WTC11 (cell line): ENCODE results near the gene FGF5. TPM values are rescaled to one million over a fixed set of nuclear protein-coding genes. Genes with fewer than 3 reads are reported as not detected.

Experiments used
- ATAC-seq: fragments of 200-7000 bp; cut with Tn5 transposase; 2 replicates; pipeline ENCODE4 v1.10.0; 2021; ENCODE audit warnings: mild to moderate bottlenecking, moderate library complexity
- CTCF ChIA-PET: fragments of 300-600 bp; sonication (Branson Sonifier 250); formaldehyde crosslinking; loops from one replicate; lab custom pipeline; 2021; ENCODE audit warnings: antibody characterized with exemption; lab: Charles Lee
- POLR2A ChIA-PET: fragments of 350-600 bp; sonication (Branson Sonifier 250); formaldehyde crosslinking; loops from one replicate; lab custom pipeline; 2021; ENCODE audit warnings: antibody characterized with exemption; lab: Charles Lee
- DNase-seq: peaks from one replicate; pipeline ENCODE4 v3.0.0; 2021; ENCODE audit warnings: low spot score
- H3K27ac Mint-ChIP-seq: 2 replicates; pipeline ENCODE4 v1.8.0; 2021; ENCODE audit warnings: mixed read lengths
- H3K27me3 Mint-ChIP-seq: 2 replicates; pipeline ENCODE4 v1.8.0; 2021; ENCODE audit warnings: low read depth, mild to moderate bottlenecking, moderate library complexity, mixed read lengths
- H3K36me3 Mint-ChIP-seq: 2 replicates; pipeline ENCODE4 v1.8.0; 2021; ENCODE audit warnings: mixed read lengths
- H3K4me1 Mint-ChIP-seq: 2 replicates; pipeline ENCODE4 v1.8.0; 2022; ENCODE audit warnings: mixed read lengths
- H3K4me3 Mint-ChIP-seq: 2 replicates; pipeline ENCODE4 v1.8.0; 2021; ENCODE audit warnings: mild to moderate bottlenecking, moderate library complexity, mixed read lengths
- H3K9me3 Mint-ChIP-seq: 2 replicates; pipeline ENCODE4 v1.8.0; 2021; ENCODE audit warnings: mixed read lengths
- FOXJ3 ChIP-seq: sonication (generic); formaldehyde crosslinking; IDR thresholded peaks from 2 replicates; pipeline ENCODE4 v1.9.0; 2021; ENCODE audit warnings: missing genetic modification reagents, mild to moderate bottlenecking, borderline replicate concordance
- HMGA2 ChIP-seq: fragments of 250-450 bp; sonication (Bioruptor Pico); IDR thresholded peaks from 2 replicates; pipeline ENCODE4 v1.4.0; 2021; ENCODE audit warnings: mild to moderate bottlenecking, moderate library complexity
- IRF2 ChIP-seq: sonication (generic); formaldehyde crosslinking; IDR thresholded peaks from 2 replicates; pipeline ENCODE4 v1.8.0; 2022; ENCODE audit warnings: low read depth, missing genetic modification reagents, borderline replicate concordance
- JAZF1 ChIP-seq: fragments of 250-450 bp; sonication (Bioruptor Pico); IDR thresholded peaks from 2 replicates; pipeline ENCODE4 v1.9.0; 2021; ENCODE audit warnings: moderate library complexity, mild to moderate bottlenecking, inconsistent platforms
- MXD4 ChIP-seq: fragments of 250-450 bp; sonication (Bioruptor Pico); IDR thresholded peaks from 2 replicates; pipeline ENCODE4 v1.8.0; 2021; ENCODE audit warnings: mild to moderate bottlenecking, moderate library complexity, borderline replicate concordance
- NFE2L1 ChIP-seq: sonication (generic); formaldehyde crosslinking; IDR thresholded peaks from 2 replicates; pipeline ENCODE4 v1.8.1; 2023; ENCODE audit warnings: missing genetic modification reagents
- ZBTB21 ChIP-seq: sonication (generic); formaldehyde crosslinking; IDR thresholded peaks from 2 replicates; pipeline ENCODE4 v1.8.1; 2023; ENCODE audit warnings: mild to moderate bottlenecking, missing genetic modification reagents, borderline replicate concordance
- ZNF138 ChIP-seq: sonication (generic); formaldehyde crosslinking; conservative IDR thresholded peaks from 2 replicates; pipeline ENCODE4 v1.8.1; 2022; ENCODE audit warnings: mild to moderate bottlenecking, moderate library complexity, missing genetic modification reagents
- ZNF423 ChIP-seq: fragments of 250-450 bp; sonication (Bioruptor Pico); IDR thresholded peaks from 2 replicates; pipeline ENCODE4 v2.1.2; 2022; ENCODE audit warnings: mild to moderate bottlenecking, moderate library complexity
- total RNA-seq: library from RNA; stranded (reverse); gene quantifications from 3 replicates; pipeline ENCODE4 v1.2.3, GENCODE V29; 2021
- TF ChIP-seq, protein P1 (sequence below): sonication (generic); formaldehyde crosslinking; IDR thresholded peaks from 2 replicates; pipeline ENCODE4 v1.8.1; 2023; ENCODE audit warnings: mild to moderate bottlenecking, missing genetic modification reagents, moderate library complexity
- TF ChIP-seq, protein P2 (sequence below): sonication (generic); formaldehyde crosslinking; IDR thresholded peaks from 2 replicates; pipeline ENCODE4 v1.8.1; 2023; ENCODE audit warnings: mild to moderate bottlenecking, missing genetic modification reagents
- TF ChIP-seq, protein P3 (sequence below): sonication (generic); formaldehyde crosslinking; IDR thresholded peaks from 2 replicates; pipeline ENCODE4 v1.8.0; 2023; ENCODE audit warnings: missing genetic modification reagents, mild to moderate bottlenecking, borderline replicate concordance
- TF ChIP-seq, protein P4 (sequence below): sonication (generic); formaldehyde crosslinking; conservative IDR thresholded peaks from 2 replicates; pipeline ENCODE4 v1.8.1; 2023; ENCODE audit warnings: mild to moderate bottlenecking, low read depth, missing genetic modification reagents, moderate library complexity
- TF ChIP-seq, protein P5 (sequence below): sonication (generic); formaldehyde crosslinking; IDR thresholded peaks from 2 replicates; pipeline ENCODE4 v1.8.0; 2023; ENCODE audit warnings: mild to moderate bottlenecking, missing genetic modification reagents
- TF ChIP-seq, protein P6 (sequence below): sonication (generic); formaldehyde crosslinking; IDR thresholded peaks from 2 replicates; pipeline ENCODE4 v1.8.1; 2023; ENCODE audit warnings: mild to moderate bottlenecking, missing genetic modification reagents, moderate library complexity
- TF ChIP-seq, protein P7 (sequence below): sonication (generic); formaldehyde crosslinking; IDR thresholded peaks from 2 replicates; pipeline ENCODE4 v1.8.0; 2022; ENCODE audit warnings: mild to moderate bottlenecking, missing genetic modification reagents
- TF ChIP-seq, protein P8 (sequence below): sonication (generic); formaldehyde crosslinking; IDR thresholded peaks from 2 replicates; pipeline ENCODE4 v1.8.0; 2022; ENCODE audit warnings: mild to moderate bottlenecking, missing genetic modification reagents

FGF5 gene
- total RNA-seq, 1 experiment from 2014 or later, result not detected

DNA sequence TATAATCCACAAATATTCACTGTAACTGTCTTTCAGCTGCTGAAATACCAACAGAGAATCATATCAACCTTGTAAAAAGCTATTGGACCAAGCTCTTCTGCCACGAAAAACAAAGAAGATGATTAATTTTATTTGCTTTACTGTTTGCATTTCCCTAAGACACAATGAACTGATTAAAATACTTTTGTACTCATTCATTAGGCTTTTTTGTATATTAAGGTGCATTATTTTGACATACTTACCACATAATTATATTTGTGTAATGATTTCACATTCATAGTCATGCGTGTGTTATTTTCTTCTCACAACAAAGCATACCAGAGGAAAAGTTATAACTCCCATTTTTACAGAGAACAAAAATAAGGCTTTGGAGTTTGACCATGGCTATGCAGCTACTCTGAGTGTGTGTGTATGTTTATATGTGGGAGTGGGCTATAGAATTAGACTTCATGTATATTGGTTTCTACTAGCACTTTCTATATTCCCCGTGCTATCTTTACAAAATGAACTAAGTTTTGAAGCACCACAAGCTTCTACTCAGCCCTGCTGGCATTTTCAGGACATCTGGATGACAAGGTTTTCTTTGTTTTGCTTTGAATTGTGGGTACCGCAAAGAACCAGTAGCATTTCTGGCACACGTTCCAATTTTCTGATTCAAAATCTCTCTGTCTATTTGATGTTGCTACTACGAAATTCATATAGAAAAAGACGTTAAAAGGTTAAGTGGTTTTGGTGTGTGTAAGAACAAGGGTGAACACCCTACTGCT lies 11.0 kb upstream of the FGF5 start:
- no peak overlapping the region for H3K4me3 Mint-ChIP-seq
- ChIA-PET POLR2A (no interaction called here), CTCF (no interaction called here)
- H3K27me3 Mint-ChIP-seq, result peaks cover 58% of the 10 kb centered on the region
- DNase-seq, result no peak
- no peak for ATAC-seq
- H3K9me3 Mint-ChIP-seq, result no peaks in the 10 kb centered on the region
- no peaks in the 10 kb centered on the region for H3K36me3 Mint-ChIP-seq
- H3K27ac Mint-ChIP-seq, result no peak overlapping the region
- TF ChIP-seq NFE2L1 (CRISPR knock-in tag) (no peak), ZBTB21 (CRISPR knock-in tag) (no peak)
- peaks cover 13% of the 10 kb centered on the region for H3K4me1 Mint-ChIP-seq

DNA sequence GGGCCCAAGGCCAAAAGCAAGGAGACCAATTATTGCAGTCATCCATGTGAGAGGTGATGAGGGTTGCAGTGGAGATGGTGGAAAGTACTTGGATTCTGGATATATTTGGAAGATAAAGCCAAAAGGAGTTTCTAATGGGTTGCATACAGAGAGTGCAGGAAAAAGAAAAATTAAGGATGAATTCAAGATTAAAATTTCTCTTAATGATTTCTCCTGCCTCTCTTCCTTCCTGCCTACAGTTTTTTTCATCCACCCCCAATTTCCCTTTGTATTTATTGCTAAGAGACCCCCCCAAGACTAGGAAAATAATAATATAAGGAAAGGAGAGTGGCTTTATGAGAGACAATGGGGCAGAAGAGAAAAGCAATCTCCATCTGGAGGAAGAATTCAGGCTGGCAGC lies 8.6 kb upstream of the FGF5 start:
- H3K4me3 Mint-ChIP-seq, result no peak overlapping the region
- no peak for DNase-seq
- H3K9me3 Mint-ChIP-seq, result no peaks in the 10 kb centered on the region
- no peak for ATAC-seq
- ChIA-PET POLR2A (no interaction called here), CTCF (no interaction called here)
- H3K27ac Mint-ChIP-seq, result no peak overlapping the region
- H3K36me3 Mint-ChIP-seq, result no peaks in the 10 kb centered on the region
- peaks cover 13% of the 10 kb centered on the region for H3K4me1 Mint-ChIP-seq
- H3K27me3 Mint-ChIP-seq, result peaks cover 81% of the 10 kb centered on the region
- TF ChIP-seq, protein P1, sequence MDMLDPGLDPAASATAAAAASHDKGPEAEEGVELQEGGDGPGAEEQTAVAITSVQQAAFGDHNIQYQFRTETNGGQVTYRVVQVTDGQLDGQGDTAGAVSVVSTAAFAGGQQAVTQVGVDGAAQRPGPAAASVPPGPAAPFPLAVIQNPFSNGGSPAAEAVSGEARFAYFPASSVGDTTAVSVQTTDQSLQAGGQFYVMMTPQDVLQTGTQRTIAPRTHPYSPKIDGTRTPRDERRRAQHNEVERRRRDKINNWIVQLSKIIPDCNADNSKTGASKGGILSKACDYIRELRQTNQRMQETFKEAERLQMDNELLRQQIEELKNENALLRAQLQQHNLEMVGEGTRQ (CRISPR knock-in tag), result no peak
- no peak for TF ChIP-seq JAZF1
- TF ChIP-seq, protein P2, sequence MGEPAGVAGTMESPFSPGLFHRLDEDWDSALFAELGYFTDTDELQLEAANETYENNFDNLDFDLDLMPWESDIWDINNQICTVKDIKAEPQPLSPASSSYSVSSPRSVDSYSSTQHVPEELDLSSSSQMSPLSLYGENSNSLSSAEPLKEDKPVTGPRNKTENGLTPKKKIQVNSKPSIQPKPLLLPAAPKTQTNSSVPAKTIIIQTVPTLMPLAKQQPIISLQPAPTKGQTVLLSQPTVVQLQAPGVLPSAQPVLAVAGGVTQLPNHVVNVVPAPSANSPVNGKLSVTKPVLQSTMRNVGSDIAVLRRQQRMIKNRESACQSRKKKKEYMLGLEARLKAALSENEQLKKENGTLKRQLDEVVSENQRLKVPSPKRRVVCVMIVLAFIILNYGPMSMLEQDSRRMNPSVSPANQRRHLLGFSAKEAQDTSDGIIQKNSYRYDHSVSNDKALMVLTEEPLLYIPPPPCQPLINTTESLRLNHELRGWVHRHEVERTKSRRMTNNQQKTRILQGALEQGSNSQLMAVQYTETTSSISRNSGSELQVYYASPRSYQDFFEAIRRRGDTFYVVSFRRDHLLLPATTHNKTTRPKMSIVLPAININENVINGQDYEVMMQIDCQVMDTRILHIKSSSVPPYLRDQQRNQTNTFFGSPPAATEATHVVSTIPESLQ, result no peak
- TF ChIP-seq, protein P3, sequence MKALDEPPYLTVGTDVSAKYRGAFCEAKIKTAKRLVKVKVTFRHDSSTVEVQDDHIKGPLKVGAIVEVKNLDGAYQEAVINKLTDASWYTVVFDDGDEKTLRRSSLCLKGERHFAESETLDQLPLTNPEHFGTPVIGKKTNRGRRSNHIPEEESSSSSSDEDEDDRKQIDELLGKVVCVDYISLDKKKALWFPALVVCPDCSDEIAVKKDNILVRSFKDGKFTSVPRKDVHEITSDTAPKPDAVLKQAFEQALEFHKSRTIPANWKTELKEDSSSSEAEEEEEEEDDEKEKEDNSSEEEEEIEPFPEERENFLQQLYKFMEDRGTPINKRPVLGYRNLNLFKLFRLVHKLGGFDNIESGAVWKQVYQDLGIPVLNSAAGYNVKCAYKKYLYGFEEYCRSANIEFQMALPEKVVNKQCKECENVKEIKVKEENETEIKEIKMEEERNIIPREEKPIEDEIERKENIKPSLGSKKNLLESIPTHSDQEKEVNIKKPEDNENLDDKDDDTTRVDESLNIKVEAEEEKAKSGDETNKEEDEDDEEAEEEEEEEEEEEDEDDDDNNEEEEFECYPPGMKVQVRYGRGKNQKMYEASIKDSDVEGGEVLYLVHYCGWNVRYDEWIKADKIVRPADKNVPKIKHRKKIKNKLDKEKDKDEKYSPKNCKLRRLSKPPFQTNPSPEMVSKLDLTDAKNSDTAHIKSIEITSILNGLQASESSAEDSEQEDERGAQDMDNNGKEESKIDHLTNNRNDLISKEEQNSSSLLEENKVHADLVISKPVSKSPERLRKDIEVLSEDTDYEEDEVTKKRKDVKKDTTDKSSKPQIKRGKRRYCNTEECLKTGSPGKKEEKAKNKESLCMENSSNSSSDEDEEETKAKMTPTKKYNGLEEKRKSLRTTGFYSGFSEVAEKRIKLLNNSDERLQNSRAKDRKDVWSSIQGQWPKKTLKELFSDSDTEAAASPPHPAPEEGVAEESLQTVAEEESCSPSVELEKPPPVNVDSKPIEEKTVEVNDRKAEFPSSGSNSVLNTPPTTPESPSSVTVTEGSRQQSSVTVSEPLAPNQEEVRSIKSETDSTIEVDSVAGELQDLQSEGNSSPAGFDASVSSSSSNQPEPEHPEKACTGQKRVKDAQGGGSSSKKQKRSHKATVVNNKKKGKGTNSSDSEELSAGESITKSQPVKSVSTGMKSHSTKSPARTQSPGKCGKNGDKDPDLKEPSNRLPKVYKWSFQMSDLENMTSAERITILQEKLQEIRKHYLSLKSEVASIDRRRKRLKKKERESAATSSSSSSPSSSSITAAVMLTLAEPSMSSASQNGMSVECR, result no peak
- TF ChIP-seq, protein P4, sequence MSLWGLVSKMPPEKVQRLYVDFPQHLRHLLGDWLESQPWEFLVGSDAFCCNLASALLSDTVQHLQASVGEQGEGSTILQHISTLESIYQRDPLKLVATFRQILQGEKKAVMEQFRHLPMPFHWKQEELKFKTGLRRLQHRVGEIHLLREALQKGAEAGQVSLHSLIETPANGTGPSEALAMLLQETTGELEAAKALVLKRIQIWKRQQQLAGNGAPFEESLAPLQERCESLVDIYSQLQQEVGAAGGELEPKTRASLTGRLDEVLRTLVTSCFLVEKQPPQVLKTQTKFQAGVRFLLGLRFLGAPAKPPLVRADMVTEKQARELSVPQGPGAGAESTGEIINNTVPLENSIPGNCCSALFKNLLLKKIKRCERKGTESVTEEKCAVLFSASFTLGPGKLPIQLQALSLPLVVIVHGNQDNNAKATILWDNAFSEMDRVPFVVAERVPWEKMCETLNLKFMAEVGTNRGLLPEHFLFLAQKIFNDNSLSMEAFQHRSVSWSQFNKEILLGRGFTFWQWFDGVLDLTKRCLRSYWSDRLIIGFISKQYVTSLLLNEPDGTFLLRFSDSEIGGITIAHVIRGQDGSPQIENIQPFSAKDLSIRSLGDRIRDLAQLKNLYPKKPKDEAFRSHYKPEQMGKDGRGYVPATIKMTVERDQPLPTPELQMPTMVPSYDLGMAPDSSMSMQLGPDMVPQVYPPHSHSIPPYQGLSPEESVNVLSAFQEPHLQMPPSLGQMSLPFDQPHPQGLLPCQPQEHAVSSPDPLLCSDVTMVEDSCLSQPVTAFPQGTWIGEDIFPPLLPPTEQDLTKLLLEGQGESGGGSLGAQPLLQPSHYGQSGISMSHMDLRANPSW (CRISPR knock-in tag), result no peak
- TF ChIP-seq, protein P5, sequence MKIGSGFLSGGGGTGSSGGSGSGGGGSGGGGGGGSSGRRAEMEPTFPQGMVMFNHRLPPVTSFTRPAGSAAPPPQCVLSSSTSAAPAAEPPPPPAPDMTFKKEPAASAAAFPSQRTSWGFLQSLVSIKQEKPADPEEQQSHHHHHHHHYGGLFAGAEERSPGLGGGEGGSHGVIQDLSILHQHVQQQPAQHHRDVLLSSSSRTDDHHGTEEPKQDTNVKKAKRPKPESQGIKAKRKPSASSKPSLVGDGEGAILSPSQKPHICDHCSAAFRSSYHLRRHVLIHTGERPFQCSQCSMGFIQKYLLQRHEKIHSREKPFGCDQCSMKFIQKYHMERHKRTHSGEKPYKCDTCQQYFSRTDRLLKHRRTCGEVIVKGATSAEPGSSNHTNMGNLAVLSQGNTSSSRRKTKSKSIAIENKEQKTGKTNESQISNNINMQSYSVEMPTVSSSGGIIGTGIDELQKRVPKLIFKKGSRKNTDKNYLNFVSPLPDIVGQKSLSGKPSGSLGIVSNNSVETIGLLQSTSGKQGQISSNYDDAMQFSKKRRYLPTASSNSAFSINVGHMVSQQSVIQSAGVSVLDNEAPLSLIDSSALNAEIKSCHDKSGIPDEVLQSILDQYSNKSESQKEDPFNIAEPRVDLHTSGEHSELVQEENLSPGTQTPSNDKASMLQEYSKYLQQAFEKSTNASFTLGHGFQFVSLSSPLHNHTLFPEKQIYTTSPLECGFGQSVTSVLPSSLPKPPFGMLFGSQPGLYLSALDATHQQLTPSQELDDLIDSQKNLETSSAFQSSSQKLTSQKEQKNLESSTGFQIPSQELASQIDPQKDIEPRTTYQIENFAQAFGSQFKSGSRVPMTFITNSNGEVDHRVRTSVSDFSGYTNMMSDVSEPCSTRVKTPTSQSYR (CRISPR knock-in tag), result no peak
- no peak for TF ChIP-seq ZBTB21 (CRISPR knock-in tag)
- TF ChIP-seq, protein P6, sequence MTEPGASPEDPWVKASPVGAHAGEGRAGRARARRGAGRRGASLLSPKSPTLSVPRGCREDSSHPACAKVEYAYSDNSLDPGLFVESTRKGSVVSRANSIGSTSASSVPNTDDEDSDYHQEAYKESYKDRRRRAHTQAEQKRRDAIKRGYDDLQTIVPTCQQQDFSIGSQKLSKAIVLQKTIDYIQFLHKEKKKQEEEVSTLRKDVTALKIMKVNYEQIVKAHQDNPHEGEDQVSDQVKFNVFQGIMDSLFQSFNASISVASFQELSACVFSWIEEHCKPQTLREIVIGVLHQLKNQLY (CRISPR knock-in tag), result no peak
- TF ChIP-seq FOXJ3 (CRISPR knock-in tag), result no peak
- no peak for TF ChIP-seq ZNF423
- TF ChIP-seq, protein P7, sequence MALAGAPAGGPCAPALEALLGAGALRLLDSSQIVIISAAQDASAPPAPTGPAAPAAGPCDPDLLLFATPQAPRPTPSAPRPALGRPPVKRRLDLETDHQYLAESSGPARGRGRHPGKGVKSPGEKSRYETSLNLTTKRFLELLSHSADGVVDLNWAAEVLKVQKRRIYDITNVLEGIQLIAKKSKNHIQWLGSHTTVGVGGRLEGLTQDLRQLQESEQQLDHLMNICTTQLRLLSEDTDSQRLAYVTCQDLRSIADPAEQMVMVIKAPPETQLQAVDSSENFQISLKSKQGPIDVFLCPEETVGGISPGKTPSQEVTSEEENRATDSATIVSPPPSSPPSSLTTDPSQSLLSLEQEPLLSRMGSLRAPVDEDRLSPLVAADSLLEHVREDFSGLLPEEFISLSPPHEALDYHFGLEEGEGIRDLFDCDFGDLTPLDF, result no peak
- no peak for TF ChIP-seq MXD4
- TF ChIP-seq HMGA2, result no peak
- TF ChIP-seq, protein P8, sequence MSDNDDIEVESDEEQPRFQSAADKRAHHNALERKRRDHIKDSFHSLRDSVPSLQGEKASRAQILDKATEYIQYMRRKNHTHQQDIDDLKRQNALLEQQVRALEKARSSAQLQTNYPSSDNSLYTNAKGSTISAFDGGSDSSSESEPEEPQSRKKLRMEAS (CRISPR knock-in tag), result no peak
- no peak for TF ChIP-seq IRF2
- no peak for TF ChIP-seq ZNF138 (CRISPR knock-in tag)
